ENCODE results near the gene SLC22A1. TPM values are rescaled to one million over a fixed set of nuclear protein-coding genes. Genes with fewer than 3 reads are reported as not detected.
"Not testable (repeated sequence)": the region's sequence is repeated elsewhere in the genome, so short reads cannot be mapped to it uniquely, and the experiment has no call there.

The SLC22A1 gene
- total RNA-seq, 1 donor from 2014 or later: 8.9 TPM

GRCh38 chr6:160137989-160138835 lies 16.6 kb downstream of the SLC22A1 start:
- DNase-seq (ENCODE audit: low spot score): peak; percentile 56

GRCh38 chr6:160138839-160139419 lies 17.3 kb downstream of the SLC22A1 start:
- DNase-seq (ENCODE audit: low spot score): no peak

- no peak for DNase-seq (ENCODE audit: low spot score)
Observed at GRCh38 chr6:160139420-160139851, 17.8 kb downstream of the SLC22A1 start.

GRCh38 chr6:160140493-160140892 lies 18.9 kb downstream of the SLC22A1 start:
- DNase-seq (ENCODE audit: low spot score): not testable (repeated sequence)

- DNase-seq (ENCODE audit: low spot score): no peak
Observed at GRCh38 chr6:160141001-160141726, 19.5 kb downstream of the SLC22A1 start.

GRCh38 chr6:160142115-160142715 lies 20.6 kb downstream of the SLC22A1 start:
- DNase-seq (ENCODE audit: low spot score): no peak

- no peak for DNase-seq (ENCODE audit: low spot score)
Observed at GRCh38 chr6:160146454-160147145, 25.0 kb downstream of the SLC22A1 start.

GRCh38 chr6:160147146-160147536 lies 25.5 kb downstream of the SLC22A1 start:
- DNase-seq (ENCODE audit: low spot score): no peak

- no peak for DNase-seq (ENCODE audit: low spot score)
Observed at GRCh38 chr6:160154471-160154870, 32.9 kb downstream of the SLC22A1 start.

- DNase-seq (ENCODE audit: low spot score): no peak
Observed at GRCh38 chr6:160156842-160157241, 35.2 kb downstream of the SLC22A1 start.

- peak; percentile 42 for DNase-seq (ENCODE audit: low spot score)
Observed at GRCh38 chr6:160160450-160160849, 38.8 kb downstream of the SLC22A1 start.

- no peak for DNase-seq (ENCODE audit: low spot score)
Observed at GRCh38 chr6:160160929-160161646, 39.5 kb downstream of the SLC22A1 start.

GRCh38 chr6:160161647-160161986 lies 40.0 kb downstream of the SLC22A1 start:
- DNase-seq (ENCODE audit: low spot score): no peak

GRCh38 chr6:160162030-160162566 lies 40.5 kb downstream of the SLC22A1 start:
- no peak for DNase-seq (ENCODE audit: low spot score)

- no peak for DNase-seq (ENCODE audit: low spot score)
Observed at GRCh38 chr6:160163425-160163824, 41.8 kb downstream of the SLC22A1 start.

GRCh38 chr6:160163912-160164311 lies 42.3 kb downstream of the SLC22A1 start:
- DNase-seq (ENCODE audit: low spot score): no peak

- DNase-seq (ENCODE audit: low spot score): not testable (repeated sequence)
Observed at GRCh38 chr6:160165928-160166327, 44.3 kb downstream of the SLC22A1 start.

- no peak for DNase-seq (ENCODE audit: low spot score)
Observed at GRCh38 chr6:160167604-160168399, 46.2 kb downstream of the SLC22A1 start.

GRCh38 chr6:160170018-160170680 lies 48.5 kb downstream of the SLC22A1 start:
- DNase-seq (ENCODE audit: low spot score): no peak
